HCT116 (cell line): ENCODE results near the gene SQSTM1. TPM values are rescaled to one million over a fixed set of nuclear protein-coding genes. Genes with fewer than 3 reads are reported as not detected.

Experiments used
- ATAC-seq: fragments of 200-7000 bp; cut with Tn5 transposase; 2 replicates; pipeline ENCODE4 v1.9.1; 2020; ENCODE audit warnings: mild to moderate bottlenecking, moderate library complexity
- BruUV-seq: library from RNA; stranded (reverse); fragments of 400-500 nt; replicated peaks from 2 replicates; lab custom pipeline; 2021; lab: Mats Ljungman, UMichigan
- CTCF ChIA-PET: fragments of 300-600 bp; sonication (Branson Sonifier 250); formaldehyde crosslinking; loops from one replicate; lab custom pipeline; 2021; ENCODE audit warnings: antibody characterized with exemption; lab: Charles Lee
- POLR2A ChIA-PET: fragments of 300-600, 350-600 bp; sonication (Branson Sonifier 250); formaldehyde crosslinking; loops from one replicate; lab custom pipeline; 2021; ENCODE audit warnings: antibody characterized with exemption; lab: Charles Lee
- RAD21 ChIA-PET, 2 experiments: fragments of 300-600 bp; sonication (Branson Sonifier 250); formaldehyde crosslinking; loops; one replicate each; lab custom pipeline; 2023; ENCODE audit warnings: low total read pairs in 2 of 2; ENCODE audit not compliant: uncharacterized antibody in 2 of 2, unreplicated experiment in 2 of 2, low non-redundant PET in 1 of 2; lab: Charles Lee
- DNase-seq: peaks from one replicate; pipeline ENCODE4 v3.0.0-alpha.2; 2010; ENCODE audit warnings: low read depth, low spot score
- H2AFZ ChIP-seq: fragments of 200-600 bp; shearing (Covaris generic), sonication (generic); 2 replicates; pipeline ENCODE4 v1.6.1; 2017; ENCODE audit warnings: low read depth, mixed run types, mixed read lengths, antibody characterized with exemption, low read length; ENCODE audit not compliant: poor library complexity, severe bottlenecking
- H3K27ac ChIP-seq: 2 replicates; pipeline ENCODE4 v1.5.1; 2012; ENCODE audit warnings: low read depth, low read length
- H3K27me3 ChIP-seq: fragments of 200-600 bp; sonication (generic); 2 replicates; pipeline ENCODE4 v1.6.1; 2016; ENCODE audit warnings: mixed run types, low read length, mixed read lengths; ENCODE audit not compliant: insufficient read depth
- H3K36me3 ChIP-seq, 2 experiments: fragments of 200-500 bp in 1 of 2; fragments of 200-600 bp in 1 of 2; sonication (Bioruptor generic) in 1 of 2; sonication (generic) in 1 of 2; 2 replicates each; pipeline versions ENCODE4 v1.5.1 to v1.6.1; 2014 to 2016; ENCODE audit warnings: low read length in 2 of 2, inconsistent platforms in 1 of 2, mixed read lengths in 1 of 2, mixed run types in 1 of 2; ENCODE audit not compliant: insufficient read depth in 2 of 2, control insufficient read depth in 1 of 2
- H3K4me1 ChIP-seq, 2 experiments: fragments of 200-600 bp in 1 of 2; sonication (generic) in 1 of 2; 2 replicates each; pipeline versions ENCODE4 v1.5.1 to v1.6.1; 2012 to 2017; ENCODE audit warnings: low read length in 2 of 2, inconsistent platforms in 1 of 2, mild to moderate bottlenecking in 1 of 2, mixed read lengths in 1 of 2, mixed run types in 1 of 2, moderate library complexity in 1 of 2; ENCODE audit not compliant: insufficient read depth in 2 of 2, control insufficient read depth in 1 of 2
- H3K4me2 ChIP-seq: fragments of 200-600 bp; sonication (generic); 2 replicates; pipeline ENCODE4 v1.6.1; 2017; ENCODE audit warnings: mixed run types, low read length, mixed read lengths
- H3K4me3 ChIP-seq, 2 experiments: fragments of 200-600 bp in 1 of 2; sonication (generic) in 1 of 2; replicated peaks in 1 of 2; 2 replicates each; pipeline ENCODE4 v1.5.1; 2011 to 2016; ENCODE audit warnings: low read length in 2 of 2, control low read depth in 1 of 2, low read depth in 1 of 2, mild to moderate bottlenecking in 1 of 2, mixed read lengths in 1 of 2, mixed run types in 1 of 2
- H3K79me2 ChIP-seq: fragments of 200-600 bp; sonication (generic); 2 replicates; pipeline ENCODE4 v1.6.1; 2017; ENCODE audit warnings: mild to moderate bottlenecking, mixed run types, low read length, moderate library complexity, mixed read lengths; ENCODE audit not compliant: insufficient read depth
- H3K9ac ChIP-seq: fragments of 200-600 bp; sonication (generic); 2 replicates; pipeline ENCODE4 v1.6.1; 2016; ENCODE audit warnings: low read length, mixed read lengths
- H3K9me2 ChIP-seq: fragments of 200-600 bp; sonication (generic), shearing (Covaris generic); 2 replicates; pipeline ENCODE4 v1.6.1; 2017; ENCODE audit warnings: mixed run types, mild to moderate bottlenecking, moderate library complexity; ENCODE audit not compliant: insufficient read depth
- H3K9me3 ChIP-seq, 2 experiments: fragments of 200-500 bp in 1 of 2; fragments of 200-600 bp in 1 of 2; sonication (Bioruptor generic) in 1 of 2; sonication (generic) in 1 of 2; 2 replicates each; pipeline ENCODE4 v1.6.1; 2014 to 2017; ENCODE audit warnings: low read length in 2 of 2, mixed read lengths in 2 of 2, inconsistent platforms in 1 of 2, low read depth in 1 of 2, mild to moderate bottlenecking in 1 of 2, mixed run types in 1 of 2, moderate library complexity in 1 of 2; ENCODE audit not compliant: control insufficient read depth in 1 of 2, insufficient read depth in 1 of 2
- H4K20me1 ChIP-seq: fragments of 200-600 bp; sonication (generic), shearing (Covaris generic); 2 replicates; pipeline ENCODE4 v1.6.1; 2017; ENCODE audit warnings: mixed run types, mild to moderate bottlenecking, moderate library complexity; ENCODE audit not compliant: insufficient read depth
- EZH2 ChIP-seq: fragments of 200-600 bp; sonication (generic); IDR thresholded peaks from 2 replicates; pipeline ENCODE4 v1.6.1; 2017; ENCODE audit warnings: antibody characterized with exemption, mixed run types
- EZH2phosphoT487 ChIP-seq: fragments of 200-600 bp; IDR thresholded peaks from 2 replicates; pipeline ENCODE4 v1.6.1; 2018; ENCODE audit warnings: antibody characterized with exemption, borderline replicate concordance
- JUND ChIP-seq: IDR thresholded peaks from 2 replicates; pipeline ENCODE4 v1.6.1; 2012
- POLR2AphosphoS5 ChIP-seq: IDR thresholded peaks from 2 replicates; pipeline ENCODE4 v1.6.1; 2011; ENCODE audit warnings: mild to moderate bottlenecking, low read depth, low read length, moderate library complexity
- TCF7L2 ChIP-seq: IDR thresholded peaks from 2 replicates; pipeline ENCODE4 v1.7.0; 2011; ENCODE audit warnings: borderline replicate concordance, inconsistent platforms; ENCODE audit not compliant: insufficient read depth, insufficient read length; ENCODE audit errors: extremely low read depth
- YY1 ChIP-seq: IDR thresholded peaks from 2 replicates; pipeline ENCODE4 v1.6.1; 2011; ENCODE audit warnings: low read length, low read depth, moderate library complexity, mild to moderate bottlenecking; ENCODE audit not compliant: insufficient replicate concordance; ENCODE audit errors: extremely low read depth
- intact Hi-C: fragments of 100-400 bp; cut with micrococcal nuclease; formaldehyde crosslinking; loops from 2 replicates; pipeline ENCODE4 v1.10.0; 2022
- total RNA-seq: library from RNA; stranded (reverse); gene quantifications from one replicate; pipeline ENCODE4 v1.2.1, GENCODE V29; 2021; ENCODE audit not compliant: unreplicated experiment
- TF ChIP-seq, protein P1 (sequence below), 3 experiments: fragments of 200-600 bp in 1 of 3; sonication (generic) in 1 of 3; IDR thresholded peaks in 2 of 3; conservative IDR thresholded peaks in 1 of 3; 2 replicates each; pipeline ENCODE4 v1.5.1; 2012 to 2017; ENCODE audit warnings: low read depth in 2 of 3, low read length in 2 of 3, antibody characterized with exemption in 1 of 3, borderline replicate concordance in 1 of 3, control low read depth in 1 of 3, mild to moderate bottlenecking in 1 of 3, mixed read lengths in 1 of 3, mixed run types in 1 of 3, moderate library complexity in 1 of 3; ENCODE audit not compliant: insufficient read depth in 1 of 3

The SQSTM1 gene
- total RNA-seq, 1 experiment from 2014 or later: 299 TPM

GRCh38 chr5:179876610-179876952 is 55.9 kb downstream of the SQSTM1 start:
- H3K4me2 ChIP-seq: no peak overlapping the region
- no peaks in the 10 kb centered on the region for H3K9me3 ChIP-seq
- BruUV-seq: no TSS peak
- H2AFZ ChIP-seq: no peak overlapping the region
- intact Hi-C loops: no loop called here
- no peaks in the 10 kb centered on the region for H4K20me1 ChIP-seq
- no peaks in the 10 kb centered on the region for H3K79me2 ChIP-seq
- no peaks in the 10 kb centered on the region for H3K9me2 ChIP-seq
- ChIA-PET CTCF (interaction anchor here (0.7 kb wide), 1 partner anchor 1594 kb away, joined by 3 read pairs; no protein-coding TSS in a partner anchor), POLR2A (no interaction called here), RAD21 (no interaction called here)
- H3K27me3 ChIP-seq: no peaks in the 10 kb centered on the region
- no peak overlapping the region for H3K4me3 ChIP-seq
- ATAC-seq: no peak
- H3K9ac ChIP-seq: no peak overlapping the region
- H3K36me3 ChIP-seq: peaks cover 30 to 33% of the 10 kb centered on the region in 2 experiments
- no peaks in the 10 kb centered on the region for H3K4me1 ChIP-seq
- no peak for DNase-seq
- TF ChIP-seq YY1 (no peak), JUND (no peak), EZH2 (no peak), TCF7L2 (no peak), POLR2AphosphoS5 (no peak), EZH2phosphoT487 (no peak)
- TF ChIP-seq, protein P1, sequence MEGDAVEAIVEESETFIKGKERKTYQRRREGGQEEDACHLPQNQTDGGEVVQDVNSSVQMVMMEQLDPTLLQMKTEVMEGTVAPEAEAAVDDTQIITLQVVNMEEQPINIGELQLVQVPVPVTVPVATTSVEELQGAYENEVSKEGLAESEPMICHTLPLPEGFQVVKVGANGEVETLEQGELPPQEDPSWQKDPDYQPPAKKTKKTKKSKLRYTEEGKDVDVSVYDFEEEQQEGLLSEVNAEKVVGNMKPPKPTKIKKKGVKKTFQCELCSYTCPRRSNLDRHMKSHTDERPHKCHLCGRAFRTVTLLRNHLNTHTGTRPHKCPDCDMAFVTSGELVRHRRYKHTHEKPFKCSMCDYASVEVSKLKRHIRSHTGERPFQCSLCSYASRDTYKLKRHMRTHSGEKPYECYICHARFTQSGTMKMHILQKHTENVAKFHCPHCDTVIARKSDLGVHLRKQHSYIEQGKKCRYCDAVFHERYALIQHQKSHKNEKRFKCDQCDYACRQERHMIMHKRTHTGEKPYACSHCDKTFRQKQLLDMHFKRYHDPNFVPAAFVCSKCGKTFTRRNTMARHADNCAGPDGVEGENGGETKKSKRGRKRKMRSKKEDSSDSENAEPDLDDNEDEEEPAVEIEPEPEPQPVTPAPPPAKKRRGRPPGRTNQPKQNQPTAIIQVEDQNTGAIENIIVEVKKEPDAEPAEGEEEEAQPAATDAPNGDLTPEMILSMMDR (IDR thresholded peaks at IDR 0.05 in 2 of 3, conservative IDR thresholded peaks at IDR 0.05 in 1 of 3; ENCODE audit: borderline replicate concordance in 1 of 3, insufficient read depth in 1 of 3, low read depth in 2 of 3, low read length in 2 of 3): no peak
- TF ChIP-seq, all 23 proteins: peak for 0
- H3K27ac ChIP-seq: no peak overlapping the region
